Activated CD4-positive, CD25-positive, alpha-beta regulatory T cell treated with anti-CD3 and anti-CD28 coated beads, Interleukin-2, amount 50 U/mL, for 16 hours (primary cell): Measurements from ENCODE around the gene MTA2.

Experiments
- DNase-seq: peaks from one replicate; pipeline ENCODE4 v3.0.0-alpha.2; 2020; ENCODE audit warnings: low read depth, low spot score

The MTA2 gene

GRCh38 chr11:62612366-62613290 lies 11.0 kb upstream of the MTA2 start, which contains the start of the genes EML3 and ROM1:
Gene EML3, minus strand, starts transcription at chr11:62612775. Its CDS starts 318 bp downstream, at chr11:62612457.
Gene ROM1, plus strand, starts transcription at chr11:62613257. Its CDS starts 25 bp downstream, at chr11:62613282.
- peak; percentile 71 for DNase-seq

- DNase-seq: no peak
Measured at GRCh38 chr11:62611705-62612365, 10.2 kb upstream of the MTA2 start.

GRCh38 chr11:62610814-62611704 lies 9.4 kb upstream of the MTA2 start:
- DNase-seq: no peak

GRCh38 chr11:62610403-62610802 lies 8.7 kb upstream of the MTA2 start:
- DNase-seq: no peak

- DNase-seq: no peak
Measured at GRCh38 chr11:62608776-62609175, 7.1 kb upstream of the MTA2 start.

GRCh38 chr11:62607714-62608113 lies 6.0 kb upstream of the MTA2 start:
- no peak for DNase-seq

- no peak for DNase-seq
Measured at GRCh38 chr11:62605902-62606301, 4.2 kb upstream of the MTA2 start.

GRCh38 chr11:62605467-62605866 lies 3.8 kb upstream of the MTA2 start:
- no peak for DNase-seq

- no peak for DNase-seq
Measured at GRCh38 chr11:62604460-62605120, 2.9 kb upstream of the MTA2 start.

GRCh38 chr11:62603776-62604299 lies 2.2 kb upstream of the MTA2 start:
- DNase-seq: no peak

- DNase-seq: no peak
Measured at GRCh38 chr11:62603072-62603408, 1.4 kb upstream of the MTA2 start.

GRCh38 chr11:62602141-62603071 lies 741 bp upstream of the MTA2 start:
- no peak for DNase-seq

- peak; percentile 10 for DNase-seq
Measured at GRCh38 chr11:62601122-62601371, 618 bp downstream of the MTA2 start.

GRCh38 chr11:62600367-62601121 lies 1.1 kb downstream of the MTA2 start:
- DNase-seq: no peak

GRCh38 chr11:62599901-62600300 lies 1.8 kb downstream of the MTA2 start:
- no peak for DNase-seq

- peak; percentile 92 for DNase-seq
Measured at GRCh38 chr11:62599069-62599696, 2.5 kb downstream of the MTA2 start.

GRCh38 chr11:62595124-62595523 lies 6.5 kb downstream of the MTA2 start:
- no peak for DNase-seq

- peak; percentile 55 for DNase-seq
Measured at GRCh38 chr11:62593434-62594044, 8.1 kb downstream of the MTA2 start.
